Fibroblast of villous mesenchyme (primary cell): ENCODE data around the gene CORO2A. TPM values are rescaled to one million over a fixed set of nuclear protein-coding genes. Genes with fewer than 3 reads are reported as not detected.

ENCODE experiments used
- DNase-seq: peaks from one replicate; pipeline ENCODE4 v3.0.0-alpha.2; 2010; ENCODE audit warnings: low read depth
- H3K4me3 ChIP-seq: 2 replicates; pipeline ENCODE4 v1.5.1; 2011; ENCODE audit warnings: low read depth, mild to moderate bottlenecking, low read length
- total RNA-seq: library from RNA; depleted of rRNA; stranded (reverse); fragments of >200 nt; gene quantifications from 2 replicates; pipeline ENCODE4 v1.2.3, GENCODE V29; 2012
- TF ChIP-seq, protein P1 (sequence below): IDR thresholded peaks from 2 replicates; pipeline ENCODE4 v1.5.1; 2012; ENCODE audit warnings: low read depth, mild to moderate bottlenecking, low read length; ENCODE audit not compliant: insufficient read depth

CORO2A gene, protein sequence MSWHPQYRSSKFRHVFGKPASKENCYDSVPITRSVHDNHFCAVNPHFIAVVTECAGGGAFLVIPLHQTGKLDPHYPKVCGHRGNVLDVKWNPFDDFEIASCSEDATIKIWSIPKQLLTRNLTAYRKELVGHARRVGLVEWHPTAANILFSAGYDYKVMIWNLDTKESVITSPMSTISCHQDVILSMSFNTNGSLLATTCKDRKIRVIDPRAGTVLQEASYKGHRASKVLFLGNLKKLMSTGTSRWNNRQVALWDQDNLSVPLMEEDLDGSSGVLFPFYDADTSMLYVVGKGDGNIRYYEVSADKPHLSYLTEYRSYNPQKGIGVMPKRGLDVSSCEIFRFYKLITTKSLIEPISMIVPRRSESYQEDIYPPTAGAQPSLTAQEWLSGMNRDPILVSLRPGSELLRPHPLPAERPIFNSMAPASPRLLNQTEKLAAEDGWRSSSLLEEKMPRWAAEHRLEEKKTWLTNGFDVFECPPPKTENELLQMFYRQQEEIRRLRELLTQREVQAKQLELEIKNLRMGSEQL
- total RNA-seq, result 0.32 and 2.2 TPM in 2 replicates

DNA sequence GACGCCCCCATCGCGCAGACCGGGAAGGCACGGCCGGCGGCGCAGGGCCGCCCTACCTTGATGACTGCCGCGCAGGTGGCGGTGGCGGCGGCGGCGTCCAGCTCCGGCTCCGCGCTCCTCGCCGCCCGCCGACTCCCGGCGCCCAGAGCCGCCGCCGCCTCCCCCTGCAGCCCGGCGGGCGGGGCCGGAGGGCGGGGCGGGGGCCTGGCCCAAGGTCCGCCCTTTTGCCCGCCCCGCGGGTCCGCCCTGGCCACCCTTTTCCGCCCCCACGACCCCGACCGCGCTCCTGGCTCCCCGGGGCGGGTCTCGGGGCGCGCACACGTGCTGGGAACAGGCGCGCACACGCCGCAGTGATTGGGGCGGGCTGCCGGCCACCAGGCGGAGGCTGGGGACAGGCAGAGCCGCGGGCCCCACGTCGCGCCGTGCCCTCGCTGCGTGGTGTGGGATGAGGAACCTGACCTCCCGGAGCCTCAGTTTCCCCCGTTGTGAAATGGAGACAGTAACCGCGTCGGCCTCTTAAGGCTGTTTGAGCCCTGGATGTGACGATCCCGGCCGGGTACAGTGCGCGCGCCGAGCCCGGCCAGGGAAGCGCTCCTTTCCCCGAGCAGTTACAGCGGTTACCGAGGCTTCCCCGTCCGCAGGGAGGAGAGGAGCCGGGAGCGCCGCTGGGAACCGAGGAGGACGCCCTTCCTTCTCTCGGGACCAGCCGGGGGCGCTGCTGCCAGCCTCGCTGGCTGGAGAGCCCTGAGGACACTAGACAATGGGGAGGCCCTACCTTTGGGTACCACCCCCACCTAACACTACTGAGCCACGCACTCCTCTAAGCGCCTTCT, at the start of gene CORO2A:
CORO2A (minus strand) TSS at position 135 of the 833 bp plus-strand sequence. CDS start 34,977 bp downstream, outside the sequence.
- peak; percentile 67 for DNase-seq
- peak within 1 kb of the TSS; percentile 71 for H3K4me3 ChIP-seq
- TF ChIP-seq, protein P1, sequence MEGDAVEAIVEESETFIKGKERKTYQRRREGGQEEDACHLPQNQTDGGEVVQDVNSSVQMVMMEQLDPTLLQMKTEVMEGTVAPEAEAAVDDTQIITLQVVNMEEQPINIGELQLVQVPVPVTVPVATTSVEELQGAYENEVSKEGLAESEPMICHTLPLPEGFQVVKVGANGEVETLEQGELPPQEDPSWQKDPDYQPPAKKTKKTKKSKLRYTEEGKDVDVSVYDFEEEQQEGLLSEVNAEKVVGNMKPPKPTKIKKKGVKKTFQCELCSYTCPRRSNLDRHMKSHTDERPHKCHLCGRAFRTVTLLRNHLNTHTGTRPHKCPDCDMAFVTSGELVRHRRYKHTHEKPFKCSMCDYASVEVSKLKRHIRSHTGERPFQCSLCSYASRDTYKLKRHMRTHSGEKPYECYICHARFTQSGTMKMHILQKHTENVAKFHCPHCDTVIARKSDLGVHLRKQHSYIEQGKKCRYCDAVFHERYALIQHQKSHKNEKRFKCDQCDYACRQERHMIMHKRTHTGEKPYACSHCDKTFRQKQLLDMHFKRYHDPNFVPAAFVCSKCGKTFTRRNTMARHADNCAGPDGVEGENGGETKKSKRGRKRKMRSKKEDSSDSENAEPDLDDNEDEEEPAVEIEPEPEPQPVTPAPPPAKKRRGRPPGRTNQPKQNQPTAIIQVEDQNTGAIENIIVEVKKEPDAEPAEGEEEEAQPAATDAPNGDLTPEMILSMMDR, result peak; percentile 52

DNA sequence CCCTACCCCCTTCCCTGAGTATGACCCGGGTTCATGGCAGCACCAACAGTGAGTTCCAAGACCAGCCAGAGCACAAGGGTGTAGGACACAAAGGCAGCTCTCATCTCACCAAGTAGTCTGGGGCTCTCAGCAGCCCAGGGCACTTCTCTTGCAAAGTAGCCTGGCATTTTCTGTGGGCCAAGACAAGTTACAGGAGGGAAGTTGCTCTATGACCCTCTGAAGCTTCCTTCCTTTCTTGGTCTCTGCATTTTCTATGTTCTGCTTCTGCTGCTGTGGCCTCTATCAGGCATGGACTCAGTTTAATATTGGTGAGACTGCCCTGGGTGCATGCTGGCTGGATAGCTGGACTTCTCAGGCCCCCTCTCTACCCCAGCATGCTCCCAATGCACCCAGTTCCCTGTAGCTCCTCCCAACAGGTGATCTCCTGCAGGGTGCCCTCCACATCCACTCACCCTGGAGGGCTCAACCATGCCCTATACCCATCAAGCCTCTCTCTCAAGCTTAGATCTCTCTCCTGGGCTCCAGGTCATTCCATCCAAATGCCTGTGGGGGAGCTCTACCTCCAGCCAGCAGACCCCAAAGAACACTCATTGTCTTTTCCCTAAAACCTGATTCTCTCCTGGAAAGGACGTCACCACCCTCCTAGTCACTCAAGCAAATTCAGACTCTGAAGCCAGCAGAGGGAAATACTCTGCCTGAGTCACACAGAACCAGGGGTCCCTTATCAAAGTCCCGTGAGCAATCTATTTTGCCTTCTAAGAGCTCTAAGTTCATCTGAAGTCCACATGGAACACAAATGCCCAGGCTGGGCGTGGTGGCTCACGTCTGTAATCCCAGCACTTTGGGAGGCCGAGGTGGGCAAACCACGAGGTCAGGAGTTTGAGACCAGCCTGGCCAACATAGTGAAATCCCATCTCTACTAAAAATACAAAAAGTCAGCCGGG, 49.2 kb upstream of the CORO2A start:
- TF ChIP-seq, protein P1, result no peak
- no peak for DNase-seq
- H3K4me3 ChIP-seq, result no peak overlapping the region

DNA sequence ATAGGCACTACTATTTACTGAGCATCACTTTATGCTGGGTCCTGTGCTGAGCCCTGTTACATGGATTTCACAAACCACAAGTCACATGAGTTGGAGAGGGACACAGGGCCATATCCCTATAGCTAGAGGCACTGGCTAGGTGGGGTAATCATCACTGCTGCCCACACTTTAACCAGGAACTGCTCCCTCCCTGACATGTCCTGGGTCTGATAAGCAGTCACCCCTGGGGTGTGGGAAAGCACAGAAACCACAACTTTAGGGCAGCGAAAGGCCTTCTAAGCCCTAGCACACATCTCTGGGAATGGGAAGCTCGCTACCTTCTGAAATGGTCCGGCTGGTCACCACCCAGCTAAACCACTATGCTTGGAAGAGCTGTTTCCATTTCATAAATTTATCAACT, 48.0 kb upstream of the CORO2A start:
- H3K4me3 ChIP-seq, result no peak overlapping the region
- TF ChIP-seq, protein P1, result no peak
- DNase-seq, result no peak

DNA sequence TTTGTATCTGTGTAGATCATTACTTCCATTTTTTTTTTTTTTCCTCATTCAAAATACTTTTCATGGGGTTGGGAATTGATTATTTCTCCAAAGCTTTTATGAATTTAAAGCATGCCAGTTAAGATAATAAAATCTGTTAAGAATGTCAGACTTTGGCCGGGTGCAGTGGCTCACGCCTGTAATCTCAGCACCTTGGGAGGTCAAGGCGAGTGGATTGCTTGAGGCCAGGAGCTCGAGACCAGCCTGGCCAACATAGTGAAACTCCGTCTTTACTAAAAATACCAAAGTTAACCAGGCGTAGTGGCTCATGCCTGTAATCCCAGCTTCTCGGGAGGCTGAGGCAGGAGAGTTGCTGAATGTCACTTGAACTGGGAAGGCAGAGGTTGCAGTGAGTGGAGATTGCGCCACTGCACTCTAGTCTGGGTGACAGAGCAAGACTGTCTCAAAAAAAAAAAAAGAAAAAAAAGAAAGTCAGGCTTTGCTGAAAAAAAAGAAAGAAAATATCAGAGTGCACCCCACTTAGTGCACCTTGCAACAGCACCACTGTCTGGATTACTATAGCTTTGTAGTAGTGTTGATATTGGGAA, 44.6 kb upstream of the CORO2A start:
- DNase-seq, result no peak
- TF ChIP-seq, protein P1, result no peak
- H3K4me3 ChIP-seq, result no peak overlapping the region

DNA sequence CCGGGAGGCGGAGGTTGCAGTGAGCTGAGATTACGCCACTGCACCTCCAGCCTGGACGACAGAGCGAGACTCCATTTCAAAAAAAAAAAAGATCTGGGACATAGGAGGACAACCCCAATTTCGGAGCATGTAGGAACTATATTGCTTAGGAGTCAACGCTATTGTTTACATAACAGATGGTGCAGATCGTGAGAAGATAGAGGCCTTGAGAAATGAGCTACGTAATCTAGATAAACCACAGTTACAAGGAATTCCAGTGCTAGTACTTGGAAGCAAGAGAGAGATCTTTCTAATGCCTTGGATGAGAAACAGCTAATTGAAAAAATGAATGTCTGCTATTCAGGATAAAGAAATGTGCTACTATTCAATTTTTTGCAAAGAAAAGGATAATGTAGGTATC, 42.7 kb upstream of the CORO2A start:
- TF ChIP-seq, protein P1, result no peak
- DNase-seq, result peak; percentile 88
- H3K4me3 ChIP-seq, result no peak overlapping the region
